ENCODE results near the gene C3. TPM values are rescaled to one million over a fixed set of nuclear protein-coding genes. Genes with fewer than 3 reads are reported as not detected.

Gene C3
- total RNA-seq, 4 donors from 2014 or later = 1,035 to 6,271 (median 2,305) TPM

- DNase-seq (ENCODE audit: low spot score) = no peak
- ATAC-seq (ENCODE audit: low FRiP score) = no peak
- no peak for TF ChIP-seq CTCF (IDR thresholded peaks at IDR 0.05)
These were observed 13.7 kb upstream of the C3 start for GRCh38 chr19:6734096-6734696.

GRCh38 chr19:6733338-6734095, 13.1 kb upstream of the C3 start:
- ATAC-seq (ENCODE audit: low FRiP score) (no peak), DNase-seq (ENCODE audit: low spot score) (no peak)
- no peak for TF ChIP-seq CTCF (IDR thresholded peaks at IDR 0.05)

- no peak for TF ChIP-seq CTCF (IDR thresholded peaks at IDR 0.05)
- ATAC-seq (ENCODE audit: low FRiP score) (no peak), DNase-seq (ENCODE audit: low spot score) (no peak)
These were observed 12.4 kb upstream of the C3 start for GRCh38 chr19:6732803-6733337.

GRCh38 chr19:6731822-6732221, 11.4 kb upstream of the C3 start:
- no peak for DNase-seq (ENCODE audit: low spot score)
- no peak for TF ChIP-seq CTCF (IDR thresholded peaks at IDR 0.05)

GRCh38 chr19:6730941-6731670, 10.7 kb upstream of the C3 start:
- no peak for DNase-seq (ENCODE audit: low spot score)
- ATAC-seq (ENCODE audit: low FRiP score) = no peak
- no peak for TF ChIP-seq CTCF (IDR thresholded peaks at IDR 0.05)

More at GRCh38 chr19:6731822-6732221, 11.4 kb upstream of the C3 start:
- no peak for ATAC-seq (ENCODE audit: low FRiP score)

GRCh38 chr19:6730153-6730804, 9.8 kb upstream of the C3 start:
- ATAC-seq (ENCODE audit: low FRiP score) (peak; percentile 89), DNase-seq (ENCODE audit: low spot score) (peak; percentile 96)

More at GRCh38 chr19:6730153-6730804, 9.8 kb upstream of the C3 start:
- TF ChIP-seq CTCF (IDR thresholded peaks at IDR 0.05) = no peak
